ENCODE results near the gene KRTAP12-1.
"Not testable (repeated sequence)": the region's sequence is repeated elsewhere in the genome, so short reads cannot be mapped to it uniquely, and the experiment has no call there.

The KRTAP12-1 gene

DNA sequence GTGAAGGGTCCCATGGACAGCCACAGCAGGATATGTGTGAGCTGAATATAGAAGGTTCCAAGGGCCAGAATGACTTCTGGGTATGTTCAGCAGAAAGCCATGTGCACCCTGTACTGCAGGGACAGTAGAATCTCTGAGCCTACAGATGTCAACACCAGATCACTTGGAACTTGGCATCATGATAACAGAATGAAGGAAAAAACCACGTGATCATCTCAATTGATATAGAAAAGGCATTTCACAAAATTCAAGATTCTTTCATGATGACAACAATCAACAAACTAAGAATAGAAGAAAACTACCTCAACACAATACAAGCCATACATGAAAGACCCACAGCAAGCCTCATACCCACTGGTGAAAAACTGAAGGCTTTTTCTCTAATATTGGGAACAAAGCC lies 14.4 kb downstream of the KRTAP12-1 start:
- DNase-seq (ENCODE audit: low read depth, low spot score): no peak

DNA sequence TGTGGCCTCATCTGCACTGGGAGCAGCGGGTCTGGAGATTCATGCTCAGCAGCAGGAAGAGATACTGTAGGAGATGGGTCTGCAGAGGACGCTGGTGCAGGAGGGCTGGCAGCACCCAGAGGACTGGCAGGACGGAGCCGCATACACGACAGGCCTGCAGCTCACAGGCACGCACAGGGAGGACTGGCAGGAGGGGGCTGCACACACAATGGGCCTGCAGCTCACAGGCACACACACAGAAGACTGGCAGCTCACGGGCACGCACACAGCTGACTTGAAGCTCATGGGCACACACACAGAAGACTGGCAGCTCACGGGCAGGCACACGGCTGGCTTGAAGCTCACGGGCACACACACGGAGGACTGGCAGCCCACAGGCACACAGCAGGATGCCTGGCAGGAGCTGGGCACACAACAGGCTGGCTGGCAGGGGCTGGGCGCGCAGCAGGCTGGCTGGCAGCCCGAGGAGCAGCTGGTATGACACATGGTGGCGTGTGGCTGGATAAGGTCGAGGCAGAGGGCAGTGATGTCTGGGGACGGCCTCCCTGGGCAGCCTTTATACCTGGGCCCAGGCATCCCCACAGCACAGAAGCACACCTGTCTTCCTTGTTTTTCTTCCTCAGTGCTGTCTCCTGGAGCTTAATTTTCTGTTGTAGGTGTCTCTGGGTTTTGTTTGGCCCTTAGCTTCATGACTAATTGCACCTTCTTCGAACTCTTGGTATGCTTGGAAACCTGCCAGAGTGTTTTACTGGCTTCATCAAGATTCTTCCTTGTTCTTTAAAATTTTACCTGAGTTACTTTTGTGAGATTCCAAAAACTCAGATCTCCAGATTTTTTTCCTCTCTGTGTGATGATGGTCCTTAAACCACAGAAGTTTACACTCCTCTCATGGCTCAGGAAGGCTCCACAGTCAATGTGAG lies 15.3 kb downstream of the KRTAP12-1 start, which contains the start of gene KRTAP12-2:
Gene KRTAP12-2, minus strand, starts transcription at position 527 of the 920 bp plus-strand sequence. Its CDS starts 41 bp downstream, at position 486.
- no peak for DNase-seq (ENCODE audit: low read depth, low spot score)

- no peak for DNase-seq (ENCODE audit: low read depth, low spot score)
These were observed 17.3 kb downstream of the KRTAP12-1 start for GRCh38 chr21:44664691-44665090.

- DNase-seq (ENCODE audit: low read depth, low spot score): not testable (repeated sequence)
These were observed 20.4 kb downstream of the KRTAP12-1 start for GRCh38 chr21:44661567-44661966.

DNA sequence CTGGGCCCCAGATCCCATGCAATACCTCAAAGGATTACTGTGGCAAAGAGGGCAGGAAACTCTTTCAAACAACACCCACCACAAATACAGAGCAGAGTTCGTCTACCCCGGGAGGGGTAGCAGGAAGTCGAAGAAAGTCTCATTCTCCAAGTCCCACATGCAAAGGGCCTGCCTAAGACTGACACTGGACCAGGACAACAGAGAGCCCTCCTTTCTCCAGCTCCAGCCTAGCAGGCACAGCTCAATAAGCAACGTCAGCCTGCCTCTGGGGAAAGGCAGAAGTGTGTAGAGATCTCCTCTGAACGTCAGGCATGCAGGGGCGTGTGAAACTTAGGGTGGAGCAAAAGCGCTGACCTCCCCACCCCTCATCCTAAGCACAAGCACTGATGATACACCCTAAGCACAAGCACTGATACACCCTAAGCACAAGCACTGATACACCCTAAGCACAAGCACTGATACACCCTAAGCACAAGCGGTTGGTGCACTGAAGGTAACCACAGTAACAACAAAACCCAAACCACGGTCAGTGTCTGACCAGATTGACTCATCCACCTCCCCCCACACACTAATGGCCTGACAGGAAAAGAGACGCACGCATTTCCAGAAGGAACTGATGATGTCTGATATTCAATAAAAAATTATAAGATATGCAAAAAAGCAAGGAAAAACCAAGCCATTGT lies 22.9 kb downstream of the KRTAP12-1 start:
- DNase-seq (ENCODE audit: low read depth, low spot score): no peak

- DNase-seq (ENCODE audit: low read depth, low spot score): no peak
These were observed 23.4 kb downstream of the KRTAP12-1 start for GRCh38 chr21:44658541-44658910.

- no peak for DNase-seq (ENCODE audit: low read depth, low spot score)
These were observed 24.1 kb downstream of the KRTAP12-1 start, which contains the start of gene KRTAP12-3 for GRCh38 chr21:44657635-44658540. Gene KRTAP12-3 (plus strand): TSS chr21:44657932. CDS start chr21:44657980, 48 bp downstream.

DNA sequence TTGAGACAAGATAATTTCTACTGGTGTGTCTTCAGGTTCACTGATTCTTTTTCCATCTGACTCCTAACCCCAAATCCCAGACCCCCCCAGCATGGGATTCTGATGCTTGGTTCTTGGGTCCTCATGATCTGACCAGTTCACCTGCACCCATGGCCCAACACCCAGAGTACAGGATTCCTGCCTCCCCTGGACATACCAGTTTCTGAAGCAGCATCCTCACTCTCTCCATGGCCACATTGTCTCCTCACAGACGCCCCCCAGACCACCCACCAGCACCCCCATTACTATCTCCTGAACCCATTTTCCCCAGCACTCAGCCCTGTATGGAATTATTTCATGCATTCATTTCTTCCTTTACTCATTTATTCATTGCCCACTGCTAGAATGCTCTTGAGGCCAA lies 25.1 kb downstream of the KRTAP12-1 start:
- no peak for DNase-seq (ENCODE audit: low read depth, low spot score)

DNA sequence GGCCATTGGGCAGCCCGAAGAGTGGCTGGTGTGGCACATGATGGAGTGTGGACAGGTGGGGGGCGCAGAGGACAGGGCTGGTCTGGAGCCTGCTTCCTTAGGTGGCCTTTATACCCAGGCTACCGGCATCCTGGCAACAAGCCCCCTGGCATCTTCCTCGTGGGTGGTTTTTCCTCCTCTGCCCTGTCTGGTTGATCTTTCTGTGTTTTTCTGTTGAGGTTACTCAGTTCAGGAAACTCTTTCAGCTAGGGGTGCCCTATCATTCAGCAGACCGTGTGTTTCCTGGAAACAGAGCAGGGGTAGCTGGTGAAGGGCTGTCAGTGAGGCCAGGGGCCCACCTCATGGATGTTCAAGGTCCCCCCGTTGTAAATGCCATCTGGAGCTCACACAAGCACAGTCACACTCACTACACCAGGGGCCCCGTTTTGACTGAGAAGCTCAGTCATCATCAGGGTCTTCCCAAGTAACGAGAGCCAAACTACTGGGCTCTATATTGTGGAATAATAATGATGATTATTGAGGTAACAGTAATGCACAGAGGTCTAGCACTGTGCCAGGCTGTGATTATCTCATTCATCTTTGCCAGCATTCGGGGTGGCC lies 27.3 kb downstream of the KRTAP12-1 start, which contains the start of gene KRTAP12-4:
Gene KRTAP12-4, minus strand, starts transcription at position 84 of the 600 bp plus-strand sequence. Its CDS starts 45 bp downstream, at position 39.
- DNase-seq (ENCODE audit: low read depth, low spot score): no peak

DNA sequence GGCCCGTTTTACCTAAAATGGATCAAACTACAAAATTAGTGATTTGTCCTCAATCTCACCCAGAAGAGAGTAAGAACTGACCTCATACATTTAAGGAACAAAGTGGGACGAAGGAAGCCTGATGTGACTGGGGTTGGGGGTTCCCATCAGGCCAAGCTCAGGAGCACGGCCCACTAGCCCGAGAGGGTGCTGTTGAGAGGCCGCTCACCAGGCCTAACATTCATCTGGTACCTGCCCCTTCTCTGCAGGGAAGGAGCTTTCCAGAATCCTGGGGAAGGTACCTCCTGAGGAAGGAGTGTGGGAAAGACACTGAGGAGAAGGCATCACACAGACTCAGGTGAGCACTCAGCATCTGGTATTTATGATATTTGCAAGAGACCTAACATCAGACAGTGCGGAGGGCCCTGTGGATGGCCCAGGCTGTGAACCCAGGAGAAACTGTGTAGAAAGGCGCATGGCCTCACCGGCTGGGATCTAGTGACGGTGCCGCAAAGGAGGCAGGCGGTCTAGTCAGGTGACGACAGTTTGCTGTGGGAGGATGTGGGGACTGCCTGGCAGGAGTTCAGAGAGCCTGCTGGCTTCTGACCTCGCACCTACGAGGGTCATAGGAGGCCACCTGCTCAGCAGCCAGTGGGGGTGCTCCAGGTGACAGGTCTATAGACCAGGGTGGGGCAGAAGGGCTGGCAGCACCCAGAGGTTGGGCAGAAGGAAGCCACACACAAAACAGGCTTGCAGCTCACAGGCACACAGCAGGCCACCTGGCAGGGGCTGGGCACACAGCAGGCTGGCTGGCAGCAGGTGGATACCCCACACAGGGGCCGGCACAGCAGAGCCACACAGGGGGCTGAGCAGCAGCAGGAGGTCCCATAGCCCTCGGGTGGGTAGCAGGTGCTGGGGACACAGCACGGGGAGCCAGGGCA lies 28.0 kb downstream of the KRTAP12-1 start:
- no peak for DNase-seq (ENCODE audit: low read depth, low spot score)

DNA sequence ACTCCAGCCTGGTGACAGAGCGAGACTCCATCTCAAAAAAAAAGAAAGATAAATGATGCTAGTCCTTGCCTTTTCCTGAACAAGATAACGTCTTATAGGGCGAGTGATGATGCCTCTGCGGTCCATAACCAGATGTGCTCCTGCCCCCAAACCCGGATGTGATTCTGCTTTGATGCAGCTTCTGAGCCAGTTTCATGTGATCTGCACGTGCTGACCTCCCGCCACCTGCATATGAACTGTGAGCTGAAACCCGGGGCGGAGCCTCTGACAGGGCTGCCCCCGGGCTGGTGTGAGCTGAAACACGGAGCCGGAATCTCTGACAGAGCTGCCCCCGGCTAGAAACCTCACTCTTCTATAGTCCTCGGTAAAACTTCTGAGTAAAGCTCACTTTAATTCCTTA lies 28.8 kb downstream of the KRTAP12-1 start:
- DNase-seq (ENCODE audit: low read depth, low spot score): no peak

DNA sequence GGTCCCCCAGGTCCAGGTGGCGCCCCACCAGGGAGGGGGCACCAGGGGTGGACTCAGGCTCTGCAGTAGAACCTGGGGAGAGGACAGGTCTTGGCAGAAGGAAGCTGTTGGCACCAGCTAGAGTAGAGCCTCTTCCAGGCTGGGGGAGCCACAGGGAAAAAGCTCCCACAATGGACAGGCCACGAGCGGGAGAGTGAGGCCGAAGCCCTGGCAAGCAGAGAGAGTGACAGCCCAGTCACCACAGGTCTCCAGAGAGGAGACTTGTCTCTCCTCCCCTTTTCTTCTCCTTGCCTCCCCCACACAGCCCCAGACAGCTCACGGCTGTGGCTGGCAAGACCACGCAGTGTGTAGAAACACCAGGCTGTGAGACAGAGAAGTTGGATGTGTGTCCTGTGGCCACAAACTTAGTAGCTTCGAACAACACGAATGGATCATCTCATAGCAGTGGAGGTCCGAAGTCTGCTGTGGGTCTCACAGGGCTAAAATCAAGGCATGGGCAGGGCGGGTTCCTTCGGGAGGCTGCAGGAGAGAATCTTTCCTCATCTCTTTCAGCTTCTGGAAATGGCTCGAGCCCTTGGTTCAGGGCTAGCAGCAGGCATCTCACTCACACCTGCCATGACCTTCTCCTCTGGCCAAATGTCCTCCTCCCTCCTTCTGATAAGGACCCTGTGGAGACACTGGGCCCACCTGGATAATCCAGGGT lies 30.8 kb downstream of the KRTAP12-1 start:
- no peak for DNase-seq (ENCODE audit: low read depth, low spot score)

DNA sequence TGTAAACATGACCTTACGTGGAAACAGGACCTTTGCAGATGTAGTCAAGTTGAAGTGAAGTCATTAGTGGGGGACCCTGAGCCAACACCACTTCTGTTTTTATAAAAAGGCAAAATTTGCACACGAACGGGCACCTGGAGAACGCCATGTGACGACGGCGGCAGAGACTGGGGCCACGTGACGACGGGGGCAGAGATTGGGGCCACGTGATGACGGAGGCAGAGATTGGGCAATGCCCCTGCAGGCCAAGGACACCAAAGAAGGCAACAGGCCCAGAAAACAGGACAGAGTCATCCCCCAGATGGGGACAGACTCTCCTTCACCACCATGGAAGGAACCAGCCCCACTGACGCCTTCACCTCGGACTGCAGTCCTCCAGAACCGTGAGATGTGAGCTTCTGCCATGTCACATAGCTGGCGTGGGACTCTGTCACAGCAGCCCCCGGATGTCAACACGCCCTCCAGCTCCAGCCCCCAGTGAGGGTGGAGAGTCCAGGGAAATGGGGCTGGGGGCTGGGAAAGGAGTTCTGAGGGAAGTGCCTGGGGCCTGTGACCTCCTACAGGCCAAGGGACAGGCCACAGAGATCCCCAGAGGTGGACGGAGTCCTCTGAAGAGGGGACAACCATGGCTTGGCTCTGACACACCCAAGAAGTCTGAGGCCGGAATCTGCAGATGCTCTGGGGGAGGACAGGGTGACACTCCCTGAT lies 31.5 kb downstream of the KRTAP12-1 start:
- DNase-seq (ENCODE audit: low read depth, low spot score): no peak

DNA sequence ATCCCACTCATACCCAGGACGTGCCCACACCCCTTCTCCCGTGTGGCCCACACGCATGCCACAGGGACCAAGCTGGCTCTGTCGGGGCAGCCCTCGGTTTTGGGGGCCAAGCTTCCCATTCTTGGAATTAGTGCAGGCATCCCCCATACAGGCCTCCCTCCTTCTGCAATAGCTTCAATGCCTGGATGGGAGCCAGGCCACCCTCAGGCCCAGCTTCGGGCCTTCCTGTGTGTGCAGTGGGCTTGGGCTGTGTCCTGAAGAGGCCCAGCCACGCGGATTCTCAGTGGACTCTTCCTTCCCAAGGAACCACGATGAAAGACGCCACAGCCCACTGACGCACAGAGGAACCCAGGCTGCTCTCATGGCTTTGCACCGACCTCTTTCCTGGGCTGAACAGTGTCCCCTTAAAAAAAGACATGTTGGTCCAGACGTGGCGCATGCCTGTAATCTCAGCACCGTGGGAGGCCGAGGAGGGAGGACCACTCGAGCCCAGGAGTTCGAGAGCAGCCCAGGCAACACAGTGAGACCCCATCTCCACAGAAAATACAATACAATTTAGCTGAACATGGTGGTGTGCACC lies 32.4 kb downstream of the KRTAP12-1 start:
- DNase-seq (ENCODE audit: low read depth, low spot score): no peak

DNA sequence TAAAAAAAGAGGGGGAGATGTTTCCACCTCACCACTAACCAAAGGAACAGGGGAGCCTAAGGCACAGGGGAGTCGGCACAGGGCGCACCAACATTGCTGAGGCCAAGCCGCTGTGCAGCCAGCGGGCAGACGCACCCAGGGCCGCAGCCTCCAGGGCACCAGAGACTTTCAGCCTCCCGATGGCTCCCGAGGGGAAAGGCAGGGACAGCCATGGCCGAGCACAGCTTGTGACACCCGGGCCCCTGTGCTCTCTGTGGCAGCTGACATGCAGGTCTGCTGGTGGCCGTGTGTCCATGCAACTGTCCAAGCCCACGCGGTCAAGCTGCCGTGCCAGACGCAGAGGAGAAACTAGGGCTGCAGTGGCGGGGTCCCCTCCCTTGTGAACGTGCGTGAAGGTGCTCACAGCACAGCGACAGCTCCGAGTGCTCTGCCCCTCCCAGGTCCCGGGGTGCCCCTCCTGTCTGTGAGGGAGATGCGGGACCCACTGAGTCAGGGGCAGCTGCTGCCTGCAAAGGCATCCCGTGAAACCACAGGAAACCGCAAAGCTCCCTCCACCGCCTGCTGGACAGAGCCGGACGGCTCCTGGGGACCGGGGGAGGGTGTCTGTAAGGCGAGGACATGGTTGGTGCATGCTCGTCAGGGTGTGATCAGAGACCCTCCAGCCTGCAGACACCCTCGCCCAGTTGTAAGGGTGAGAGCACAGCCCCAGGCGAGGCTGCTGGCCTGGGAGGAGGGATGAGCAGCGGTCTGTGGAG lies 33.2 kb downstream of the KRTAP12-1 start:
- no peak for DNase-seq (ENCODE audit: low read depth, low spot score)

GRCh38 chr21:44647222-44647552 lies 34.8 kb downstream of the KRTAP12-1 start:
- no peak for DNase-seq (ENCODE audit: low read depth, low spot score)

GRCh38 chr21:44646366-44647221 lies 35.4 kb downstream of the KRTAP12-1 start, which contains the start of gene KRTAP10-11:
Gene KRTAP10-11 (plus strand): TSS chr21:44646414. CDS start chr21:44646459, 45 bp downstream.
- not testable (repeated sequence) for DNase-seq (ENCODE audit: low read depth, low spot score)
